Naive thymus-derived CD4-positive, alpha-beta T cell (primary cell): ENCODE measurements around the gene CREB3. TPM values are rescaled to one million over a fixed set of nuclear protein-coding genes. Genes with fewer than 3 reads are reported as not detected.

Source experiments
- ATAC-seq: fragments of 150-1000 bp; cut with Tn5 transposase; 2 replicates; pipeline ENCODE4 v1.10.0; 2021; ENCODE audit warnings: mild to moderate bottlenecking, moderate library complexity
- CTCF ChIA-PET: fragments of 350-600 bp; sonication (Branson Sonifier 250); formaldehyde crosslinking; loops from one replicate; lab custom pipeline; 2021; ENCODE audit warnings: antibody characterized with exemption; lab: Charles Lee
- POLR2A ChIA-PET: fragments of 350-600 bp; sonication (Branson Sonifier 250); formaldehyde crosslinking; loops from one replicate; lab custom pipeline; 2021; ENCODE audit warnings: antibody characterized with exemption, inconsistent platforms; lab: Charles Lee
- DNase-seq, 9 donors: peaks; one replicate each; pipeline versions ENCODE4 v3.0.0 to v3.0.0-alpha.2; 2020 to 2022; ENCODE audit warnings: mixed read lengths in 1 of 9
- H3K27ac ChIP-seq: one replicate; pipeline ENCODE4 v1.7.0; 2013; ENCODE audit warnings: mild to moderate bottlenecking, low read depth, low read length, moderate library complexity
- H3K27me3 ChIP-seq, 2 donors: one replicate each; pipeline ENCODE4 v1.7.0; 2013; ENCODE audit warnings: low read length in 2 of 2, mild to moderate bottlenecking in 2 of 2, moderate library complexity in 2 of 2; ENCODE audit not compliant: control insufficient read depth in 2 of 2, insufficient read depth in 2 of 2
- H3K36me3 ChIP-seq, 3 experiments: 1 replicate in 2 of 3; 2 replicates in 1 of 3; pipeline ENCODE4 v1.7.0; 2013; ENCODE audit warnings: low read length in 3 of 3, mild to moderate bottlenecking in 3 of 3, moderate library complexity in 1 of 3; ENCODE audit not compliant: insufficient read depth in 3 of 3, control insufficient read depth in 2 of 3
- H3K4me1 ChIP-seq, 2 donors: one replicate each; pipeline ENCODE4 v1.7.0; 2013; ENCODE audit warnings: low read length in 2 of 2, mild to moderate bottlenecking in 2 of 2, moderate library complexity in 1 of 2; ENCODE audit not compliant: control insufficient read depth in 2 of 2, insufficient read depth in 2 of 2
- H3K4me3 ChIP-seq: 2 replicates; pipeline ENCODE4 v1.7.0; 2013; ENCODE audit warnings: mild to moderate bottlenecking, low read length
- H3K9me3 ChIP-seq, 3 experiments: 1 replicate in 2 of 3; 2 replicates in 1 of 3; pipeline ENCODE4 v1.7.0; 2013; ENCODE audit warnings: low read length in 3 of 3; ENCODE audit not compliant: control insufficient read depth in 2 of 3
- H3K27ac Mint-ChIP-seq, 9 donors: one replicate each; pipeline ENCODE4 v1.8.0; 2020 to 2022; ENCODE audit warnings: mixed read lengths in 9 of 9, mild to moderate bottlenecking in 8 of 9, moderate library complexity in 5 of 9, inconsistent platforms in 2 of 9
- H3K27me3 Mint-ChIP-seq, 5 donors: one replicate each; pipeline ENCODE4 v1.8.0; 2021 to 2022; ENCODE audit warnings: mixed read lengths in 5 of 5, mild to moderate bottlenecking in 1 of 5
- H3K36me3 Mint-ChIP-seq, 5 donors: one replicate each; pipeline ENCODE4 v1.8.0; 2020 to 2022; ENCODE audit warnings: mixed read lengths in 5 of 5, mild to moderate bottlenecking in 3 of 5, inconsistent platforms in 1 of 5
- H3K4me1 Mint-ChIP-seq, 7 donors: one replicate each; pipeline ENCODE4 v1.8.0; 2020 to 2022; ENCODE audit warnings: mixed read lengths in 7 of 7, mild to moderate bottlenecking in 3 of 7, inconsistent platforms in 1 of 7
- H3K4me3 Mint-ChIP-seq, 10 donors: one replicate each; pipeline ENCODE4 v1.8.0; 2020 to 2022; ENCODE audit warnings: mild to moderate bottlenecking in 10 of 10, mixed read lengths in 10 of 10, moderate library complexity in 6 of 10, inconsistent platforms in 2 of 10
- H3K9me3 Mint-ChIP-seq, 11 donors: one replicate each; pipeline ENCODE4 v1.8.0; 2020 to 2022; ENCODE audit warnings: mixed read lengths in 11 of 11, mild to moderate bottlenecking in 4 of 11, inconsistent platforms in 1 of 11, moderate library complexity in 1 of 11
- intact Hi-C, 2 donors: fragments of 100-400 bp; cut with micrococcal nuclease; formaldehyde crosslinking; loops; one replicate each; pipeline ENCODE4 v1.15.1; 2023
- polyA plus RNA-seq, 2 donors: library from polyadenylated mRNA; unstranded; fragments of 300-500 nt; fragmentation: Illumina TruSeq; gene quantifications; one replicate each; pipeline ENCODE4 v1.2.3, GENCODE V29; 2021
- total RNA-seq, 6 experiments: library from RNA in 5 of 6; stranded (reverse) in 5 of 6; gene quantifications; 1 replicate in 5 of 6; 2 replicates in 1 of 6; pipeline ENCODE4 v1.2.3 and lab custom pipeline; 2021 to 2026

CREB3 gene
- total and polyA plus RNA-seq, 7 experiments from 2014 or later: 13.4 to 40.2 (median 21.6) TPM

- Mint-ChIP-seq H3K9me3 (peaks cover 0 to 1% (median 0%) of the 10 kb centered on the region in 11 donors), H3K27me3 (no peaks in the 10 kb centered on the region), H3K4me3 (no peak overlapping the region), H3K36me3 (peaks cover 29 to 75% (median 40%) of the 10 kb centered on the region in 5 donors), H3K4me1 (peaks cover 0 to 6% (median 0%) of the 10 kb centered on the region in 7 donors), H3K27ac (peak overlapping the region in 1 of 9 donors; percentile 2)
- Histone ChIP-seq H3K27ac (no peak overlapping the region), H3K36me3 (peaks cover 31 to 95% (median 63%) of the 10 kb centered on the region in 3 experiments), H3K4me3 (no peak overlapping the region), H3K9me3 (no peaks in the 10 kb centered on the region), H3K4me1 (no peaks in the 10 kb centered on the region), H3K27me3 (no peaks in the 10 kb centered on the region)
- intact Hi-C loops: no loop called here
- DNase-seq (no peak), ATAC-seq (no peak)
- ChIA-PET CTCF (interaction anchor here (0.6 to 1.5 kb wide), 3 partner anchors 9 to 342 kb away, joined by 3 to 5 read pairs (median 3); no protein-coding TSS in a partner anchor), POLR2A (interaction anchor here (0.6 to 1.4 kb wide), 3 partner anchors 10 to 24 kb away, joined by 3 read pairs; no protein-coding TSS in a partner anchor)
Observed at GRCh38 chr9:35711501-35712428, 20.7 kb upstream of the CREB3 start.

GRCh38 chr9:35712762-35713400, 19.6 kb upstream of the CREB3 start:
- Mint-ChIP-seq H3K36me3 (peaks cover 19 to 71% (median 34%) of the 10 kb centered on the region in 5 donors), H3K27ac (peak overlapping the region in 1 of 9 donors; percentile 70), H3K9me3 (peaks cover 0 to 1% (median 0%) of the 10 kb centered on the region in 11 donors), H3K4me1 (peaks cover 0 to 5% (median 0%) of the 10 kb centered on the region in 7 donors), H3K27me3 (no peaks in the 10 kb centered on the region), H3K4me3 (no peak overlapping the region)
- POLR2A ChIA-PET: interaction anchor here (0.7 kb wide), 1 partner anchor 16 kb away, joined by 3 read pairs; no protein-coding TSS in a partner anchor
- DNase-seq (no peak), ATAC-seq (no peak)
- Histone ChIP-seq H3K4me1 (no peaks in the 10 kb centered on the region), H3K9me3 (no peaks in the 10 kb centered on the region), H3K36me3 (peaks cover 25 to 95% (median 63%) of the 10 kb centered on the region in 3 experiments), H3K4me3 (no peak overlapping the region), H3K27ac (no peak overlapping the region), H3K27me3 (no peaks in the 10 kb centered on the region)
- CTCF ChIA-PET: interaction anchor here (0.7 to 1.5 kb wide), 2 partner anchors 10 to 16 kb away, joined by 3 to 5 read pairs; no protein-coding TSS in a partner anchor
- intact Hi-C loops: no loop called here

- Histone ChIP-seq H3K9me3 (no peaks in the 10 kb centered on the region), H3K4me1 (no peaks in the 10 kb centered on the region), H3K27ac (no peak overlapping the region), H3K4me3 (no peak overlapping the region), H3K36me3 (peaks cover 21 to 95% (median 64%) of the 10 kb centered on the region in 3 experiments), H3K27me3 (no peaks in the 10 kb centered on the region)
- intact Hi-C loops: no loop called here
- CTCF ChIA-PET: interaction anchor here (0.7 to 1.3 kb wide), 3 partner anchors 17 to 182 kb away, joined by 3 read pairs; no protein-coding TSS in a partner anchor
- no peak for ATAC-seq
- POLR2A ChIA-PET: interaction anchor here (0.7 kb wide), 1 partner anchor 16 kb away, joined by 3 read pairs; no protein-coding TSS in a partner anchor
- peaks cover 0 to 5% (median 0%) of the 10 kb centered on the region in 7 donors for H3K4me1 Mint-ChIP-seq
- H3K27me3 Mint-ChIP-seq: no peaks in the 10 kb centered on the region
- peak overlapping the region in 2 of 9 donors; percentile 60 to 70 for H3K27ac Mint-ChIP-seq
- H3K36me3 Mint-ChIP-seq: peaks cover 18 to 71% (median 33%) of the 10 kb centered on the region in 5 donors
- no peak overlapping the region for H3K4me3 Mint-ChIP-seq
- DNase-seq: no peak
- peaks cover 0 to 1% (median 0%) of the 10 kb centered on the region in 11 donors for H3K9me3 Mint-ChIP-seq
Observed at GRCh38 chr9:35713578-35713977, 18.9 kb upstream of the CREB3 start.

- Mint-ChIP-seq H3K27me3 (no peaks in the 10 kb centered on the region), H3K36me3 (peaks cover 15 to 68% (median 31%) of the 10 kb centered on the region in 5 donors), H3K27ac (peak overlapping the region in 2 of 9 donors; percentile 59 to 60), H3K4me3 (no peak overlapping the region), H3K9me3 (peaks cover 0 to 1% (median 0%) of the 10 kb centered on the region in 11 donors), H3K4me1 (peaks cover 0 to 5% (median 0%) of the 10 kb centered on the region in 7 donors)
- intact Hi-C loops: no loop called here
- Histone ChIP-seq H3K27me3 (no peaks in the 10 kb centered on the region), H3K36me3 (peaks cover 24 to 95% (median 63%) of the 10 kb centered on the region in 3 experiments), H3K4me1 (no peaks in the 10 kb centered on the region), H3K4me3 (no peak overlapping the region), H3K27ac (no peak overlapping the region), H3K9me3 (no peaks in the 10 kb centered on the region)
- no peak for DNase-seq
- no peak for ATAC-seq
- CTCF ChIA-PET: interaction anchor here (0.7 to 1.3 kb wide), 3 partner anchors 17 to 182 kb away, joined by 3 read pairs; no protein-coding TSS in a partner anchor
- POLR2A ChIA-PET: no interaction called here
Observed at GRCh38 chr9:35714123-35714522, 18.3 kb upstream of the CREB3 start.

- H3K36me3 ChIP-seq: peaks cover 28 to 97% (median 66%) of the 10 kb centered on the region in 3 experiments
- no peaks in the 10 kb centered on the region for H3K4me1 ChIP-seq
- ChIA-PET POLR2A (interaction anchor here (0.6 to 1.1 kb wide), 2 partner anchors 25 to 64 kb away, joined by 3 read pairs; partner anchors contain the start of genes SIT1 and TPM2), CTCF (interaction anchor here (0.7 to 1.3 kb wide), 3 partner anchors 18 to 181 kb away, joined by 3 read pairs; no protein-coding TSS in a partner anchor)
- Mint-ChIP-seq H3K27me3 (no peaks in the 10 kb centered on the region), H3K27ac (peak overlapping the region in 2 of 9 donors; percentile 14 to 31), H3K4me1 (peaks cover 0 to 5% (median 0%) of the 10 kb centered on the region in 7 donors), H3K4me3 (no peak overlapping the region), H3K36me3 (peaks cover 19 to 73% (median 31%) of the 10 kb centered on the region in 5 donors), H3K9me3 (peaks cover 0 to 1% (median 0%) of the 10 kb centered on the region in 11 donors)
- no peaks in the 10 kb centered on the region for H3K27me3 ChIP-seq
- no peaks in the 10 kb centered on the region for H3K9me3 ChIP-seq
- H3K4me3 ChIP-seq: no peak overlapping the region
- DNase-seq (no peak), ATAC-seq (no peak)
- intact Hi-C loops: no loop called here
- H3K27ac ChIP-seq: no peak overlapping the region
Observed at GRCh38 chr9:35714579-35715252, 17.8 kb upstream of the CREB3 start.
